Activated CD8-positive, alpha-beta memory T cell treated with anti-CD3 and anti-CD28 coated beads, Interleukin-2, amount 50 U/mL, for 4 hours (primary cell): ENCODE data around the gene KCNMA1.
"Not testable (repeated sequence)": the region's sequence is repeated elsewhere in the genome, so short reads cannot be mapped to it uniquely, and the experiment has no call there.

ENCODE experiments used
- DNase-seq: peaks from one replicate; pipeline ENCODE4 v3.0.0-alpha.2; 2020

Gene KCNMA1

DNA sequence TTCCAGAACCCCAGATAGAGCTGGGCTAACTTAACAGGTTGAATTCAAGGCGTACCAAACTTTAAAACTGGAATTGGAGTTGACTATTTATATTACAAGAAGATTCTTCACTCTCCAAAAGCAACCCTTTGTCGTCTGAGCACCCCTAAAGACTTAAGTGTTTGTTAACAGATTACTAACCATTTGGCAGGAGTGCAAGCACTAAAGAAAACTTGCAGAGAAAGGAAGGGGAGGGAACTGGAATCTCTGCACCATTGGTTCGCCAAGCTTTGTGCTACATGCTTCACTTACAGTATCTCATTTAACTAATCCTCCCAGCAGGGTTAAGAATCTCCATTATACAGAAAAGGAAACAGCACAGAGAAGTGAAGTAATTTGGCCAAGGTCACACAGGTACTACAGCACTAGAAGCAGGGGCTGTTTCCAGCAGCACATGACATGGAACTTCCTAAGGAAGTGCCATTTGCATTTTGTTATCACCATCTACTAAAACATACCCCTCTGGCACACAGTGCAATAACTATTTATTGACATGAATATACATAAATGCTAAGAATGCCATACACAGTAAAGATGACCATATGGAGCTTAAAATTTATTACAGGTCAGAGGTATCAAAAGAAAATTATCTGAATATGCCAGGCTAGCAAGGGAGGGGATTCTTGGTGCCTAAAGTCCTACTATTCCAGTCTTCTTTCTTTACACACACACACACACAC is 201.2 kb downstream of the KCNMA1 start:
- no peak for DNase-seq

- DNase-seq, result no peak
Observed at GRCh38 chr10:77433546-77433945, 204.1 kb downstream of the KCNMA1 start.

GRCh38 chr10:77431980-77432797 is 205.4 kb downstream of the KCNMA1 start:
- no peak for DNase-seq

DNA sequence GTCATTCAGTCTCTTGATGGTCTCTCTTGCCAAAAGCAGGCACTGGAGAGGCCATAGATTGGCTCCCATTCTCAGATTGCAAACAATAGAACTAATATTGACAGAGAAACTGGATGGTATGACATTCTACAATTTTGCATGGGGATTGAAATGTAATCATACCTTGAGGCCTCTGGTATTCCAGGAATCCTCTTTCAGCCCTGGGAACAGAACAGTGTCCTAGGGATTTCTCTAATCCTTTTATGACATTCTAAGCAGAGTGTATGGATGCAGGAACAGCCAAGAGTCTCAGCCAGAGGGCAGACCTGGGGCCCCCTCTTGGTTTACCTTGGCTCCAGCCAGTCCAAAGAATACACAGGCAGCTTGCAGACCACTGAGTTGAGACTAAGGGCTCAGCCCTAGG is 206.4 kb downstream of the KCNMA1 start:
- DNase-seq, result no peak

DNA sequence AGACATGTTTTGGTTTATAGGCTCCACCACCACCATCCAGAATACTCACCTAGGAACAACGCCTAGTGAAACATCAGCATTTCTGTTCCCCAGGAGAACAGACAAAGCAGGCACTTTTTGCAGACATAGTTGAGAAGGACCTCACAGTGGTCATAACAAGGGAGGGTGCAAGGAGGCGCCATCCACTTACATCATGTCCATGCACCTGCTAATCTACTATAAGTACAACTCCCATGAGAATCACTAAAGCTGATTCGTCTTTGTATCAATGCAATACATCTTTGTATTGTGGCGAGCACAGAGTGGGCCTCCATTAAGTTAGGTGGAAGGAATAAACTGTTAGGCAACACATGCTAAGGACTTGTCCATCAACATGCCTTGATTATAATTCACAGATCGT is 207.1 kb downstream of the KCNMA1 start:
- no peak for DNase-seq

DNA sequence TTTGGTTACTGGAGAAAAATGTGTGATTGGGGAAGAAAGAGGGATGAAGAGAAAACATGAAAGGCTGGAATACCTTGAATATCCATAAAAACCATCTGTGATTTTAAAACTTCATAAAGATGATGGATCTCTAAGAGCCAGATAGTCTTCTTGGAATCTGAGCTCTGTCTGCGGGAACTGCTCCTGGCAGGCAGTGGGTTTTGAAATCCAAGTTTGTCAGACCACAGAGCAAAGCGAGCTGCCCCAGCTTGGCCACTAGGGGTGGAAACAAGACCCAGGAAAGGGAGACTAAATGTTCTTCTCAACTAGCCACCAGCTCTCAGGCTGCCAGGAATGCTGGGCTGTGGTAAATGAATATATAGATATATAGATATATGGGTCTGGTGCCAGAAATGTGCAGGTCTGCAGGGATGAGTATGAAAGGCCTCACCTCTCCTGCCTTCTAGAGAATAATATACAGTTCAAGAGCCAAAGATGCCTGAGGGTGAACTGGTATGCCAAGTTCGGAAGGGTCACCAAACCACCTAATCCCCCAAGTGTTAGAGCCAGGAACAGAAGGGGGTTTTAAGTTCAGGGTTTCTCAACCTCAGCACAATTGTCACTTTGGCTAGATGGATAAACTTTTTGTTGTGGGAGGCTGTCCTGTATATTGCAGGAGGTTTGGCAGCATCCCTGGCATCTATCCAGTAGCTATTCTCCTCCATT is 208.8 kb downstream of the KCNMA1 start:
- no peak for DNase-seq

DNA sequence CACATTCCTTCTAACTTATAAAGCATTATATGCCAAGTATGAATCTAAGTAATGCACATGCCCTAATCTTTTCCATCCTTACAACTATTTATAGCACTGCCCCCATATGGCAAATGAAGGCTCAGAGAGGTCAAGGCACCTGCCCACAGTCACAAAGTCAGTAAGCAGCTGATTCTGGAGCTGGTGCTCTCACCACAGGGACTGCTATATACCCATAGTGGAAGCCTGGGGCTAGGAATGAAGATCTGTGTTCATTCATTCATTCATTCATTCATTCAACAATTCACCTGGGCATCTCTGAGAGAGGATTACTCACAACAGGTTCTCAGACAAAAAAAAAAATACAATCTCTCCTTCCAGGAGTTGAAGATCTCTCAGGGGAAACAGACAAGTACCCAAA is 213.4 kb downstream of the KCNMA1 start:
- no peak for DNase-seq

DNA sequence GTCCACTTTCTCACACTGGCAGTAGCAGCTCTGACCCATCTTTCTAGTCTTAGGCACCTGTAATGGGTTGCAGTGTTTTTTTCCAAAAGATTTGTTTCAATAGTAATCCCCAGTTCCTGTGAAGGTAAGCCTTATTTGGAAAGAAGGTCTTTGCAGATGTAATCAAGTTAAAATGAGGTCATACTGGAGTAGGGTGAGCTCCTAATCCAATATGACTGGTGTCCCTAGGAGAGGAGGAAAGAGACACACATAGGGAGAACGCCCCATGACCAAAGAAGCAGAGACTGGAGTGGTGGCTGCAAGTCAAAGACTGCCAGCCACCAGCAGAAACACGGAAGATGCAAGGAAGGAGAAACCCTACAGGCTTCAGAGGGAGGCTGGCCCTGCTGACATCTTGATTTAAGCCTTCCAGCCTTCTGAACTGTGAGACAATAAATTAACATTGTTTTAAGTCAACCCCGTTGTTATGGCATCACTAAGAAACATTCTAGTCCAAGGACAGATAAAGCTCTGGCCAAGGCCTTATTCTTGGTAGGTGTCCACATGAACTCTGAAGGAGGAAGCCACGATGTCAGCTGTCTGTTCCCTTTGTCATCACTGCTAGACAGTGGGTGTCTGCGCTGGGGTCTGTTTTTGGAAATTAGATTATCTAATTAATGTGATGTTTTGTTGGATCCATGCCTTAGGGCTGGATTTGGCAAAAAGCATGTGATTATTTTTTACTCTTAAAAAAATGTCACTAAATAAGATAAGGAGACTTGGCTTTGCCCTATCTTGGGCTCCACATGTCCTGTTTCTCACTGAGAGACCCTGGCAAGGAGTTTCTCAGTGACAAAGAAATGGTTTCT is 214.9 kb downstream of the KCNMA1 start:
- no peak for DNase-seq

DNA sequence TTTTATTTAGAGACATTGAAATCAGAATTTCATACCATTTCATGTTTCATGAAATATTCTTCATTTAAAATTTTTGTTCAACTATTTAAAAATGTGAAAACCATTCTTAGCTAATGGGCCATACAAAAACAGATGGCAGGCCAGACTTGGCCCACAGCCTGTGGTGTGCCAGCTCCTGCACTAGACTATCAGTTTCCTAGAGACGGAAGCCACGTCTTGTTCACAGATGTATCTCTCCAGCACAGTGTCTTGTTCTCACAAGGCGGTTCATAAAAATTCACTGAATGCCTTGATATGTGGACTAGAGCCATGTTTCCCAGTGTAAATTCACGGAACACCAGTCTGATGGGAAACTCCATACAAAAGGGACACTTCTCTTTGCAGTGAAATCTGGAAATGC is 216.0 kb downstream of the KCNMA1 start:
- DNase-seq, result no peak

GRCh38 chr10:77420947-77421523 is 216.6 kb downstream of the KCNMA1 start:
- DNase-seq, result no peak

DNA sequence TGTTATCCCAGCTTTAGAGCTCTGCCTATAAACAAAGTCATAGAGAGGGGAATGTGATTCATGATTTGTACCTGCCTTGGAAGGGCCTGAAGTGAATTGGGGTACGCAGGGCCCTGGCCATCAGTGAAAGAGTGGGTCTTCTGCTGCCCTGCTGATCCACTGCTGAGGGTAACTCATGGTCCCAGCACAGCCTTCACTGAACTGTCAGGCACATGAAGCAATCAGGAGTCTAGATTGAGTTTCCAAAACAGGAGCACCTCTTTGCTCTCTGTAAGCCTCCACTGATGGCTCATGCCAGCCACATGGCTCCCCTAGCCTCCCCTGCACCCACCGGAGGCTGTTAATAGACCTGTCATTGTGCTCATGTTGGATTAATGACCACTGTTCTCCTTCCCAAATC is 217.6 kb downstream of the KCNMA1 start:
- DNase-seq, result no peak

DNA sequence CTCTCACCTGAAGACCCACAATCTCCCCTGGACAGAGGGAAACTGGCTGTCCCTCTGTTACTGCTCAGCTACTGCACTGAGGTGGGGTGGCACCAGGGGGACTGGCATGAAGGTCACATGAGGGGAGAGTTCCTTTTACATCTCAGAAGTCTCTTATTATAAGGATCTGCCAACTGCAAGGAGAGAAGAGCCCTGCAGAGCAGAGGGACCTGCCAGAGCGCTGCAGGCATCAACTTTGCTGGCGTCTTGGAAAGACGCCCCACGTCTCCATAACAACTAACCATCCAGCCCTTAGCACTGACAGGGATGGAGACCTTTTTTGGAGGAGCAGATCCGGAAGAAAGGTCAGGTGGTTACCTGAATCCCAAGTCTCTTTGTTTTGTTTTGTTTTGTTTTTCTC is 218.6 kb downstream of the KCNMA1 start:
- DNase-seq, result no peak

GRCh38 chr10:77417806-77418640 is 219.6 kb downstream of the KCNMA1 start:
- DNase-seq, result no peak

GRCh38 chr10:77417359-77417758 is 220.2 kb downstream of the KCNMA1 start:
- no peak for DNase-seq

DNA sequence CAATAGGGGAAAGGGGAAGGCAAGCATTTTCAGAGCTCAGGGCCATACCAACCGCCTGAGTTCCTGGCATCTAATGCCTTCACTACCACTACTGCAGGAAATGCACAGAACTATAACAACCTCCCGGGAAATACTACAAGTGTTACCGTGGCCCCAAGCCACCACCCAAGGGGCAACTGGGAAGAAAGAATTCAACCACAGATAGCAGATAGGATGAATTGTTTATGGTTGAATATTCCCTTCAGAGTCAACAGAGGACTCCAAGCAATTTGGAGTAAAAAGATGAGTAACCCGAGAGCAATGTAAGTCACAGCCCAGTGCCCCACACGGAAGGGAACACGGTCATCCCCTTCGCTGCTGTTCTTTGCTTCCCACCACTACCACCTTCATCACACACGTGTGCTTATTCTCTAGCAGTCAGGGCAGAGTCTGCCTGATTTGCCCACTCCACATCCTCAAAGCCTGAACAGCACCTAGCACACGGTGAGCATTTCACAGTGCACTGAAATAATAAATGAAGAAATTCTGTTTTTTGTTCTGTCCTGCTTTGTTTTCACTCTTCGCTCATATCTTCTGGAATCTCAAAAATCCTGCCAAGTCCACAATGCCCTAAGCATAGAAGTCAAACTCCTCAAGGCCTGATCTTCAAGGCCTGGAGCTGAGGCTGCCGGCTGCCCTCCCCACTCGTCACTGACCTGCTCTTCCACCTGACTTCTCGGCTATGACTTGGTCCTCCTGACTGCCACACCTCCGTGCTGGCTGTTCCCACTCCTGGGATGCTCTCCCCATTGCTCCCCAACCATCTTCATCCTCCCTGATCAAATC is 221.1 kb downstream of the KCNMA1 start:
- DNase-seq, result no peak

DNA sequence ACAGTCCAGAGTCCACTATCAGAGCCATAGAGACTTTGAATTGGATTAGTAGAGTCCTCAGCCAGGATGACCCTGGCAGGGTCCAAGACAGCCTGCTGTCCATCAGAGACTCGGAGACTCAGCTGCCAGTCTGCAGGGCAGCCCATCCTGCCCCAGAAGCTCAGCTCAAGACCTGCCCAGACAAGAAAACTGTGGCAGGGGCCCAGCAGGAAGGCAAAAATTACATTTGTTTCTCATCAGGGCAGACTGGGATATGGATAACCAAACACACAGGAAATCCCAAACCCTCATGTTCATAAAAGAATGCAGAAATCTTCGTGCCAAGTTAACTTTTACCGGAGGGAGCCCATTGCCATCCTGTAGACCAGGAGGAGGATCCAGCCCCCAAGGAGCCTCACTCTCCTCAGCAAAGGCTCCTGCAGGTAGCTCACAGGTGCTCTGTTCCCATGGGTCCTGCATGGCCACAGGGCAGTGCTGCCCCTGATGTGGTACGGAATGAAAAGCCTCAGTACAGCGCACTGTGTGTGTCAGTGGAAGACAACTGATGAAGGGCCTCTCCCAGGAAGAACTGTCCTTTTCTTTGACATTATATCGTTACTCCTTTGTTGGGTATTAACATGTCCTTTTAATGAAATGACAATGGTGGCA is 222.2 kb downstream of the KCNMA1 start:
- no peak for DNase-seq

DNA sequence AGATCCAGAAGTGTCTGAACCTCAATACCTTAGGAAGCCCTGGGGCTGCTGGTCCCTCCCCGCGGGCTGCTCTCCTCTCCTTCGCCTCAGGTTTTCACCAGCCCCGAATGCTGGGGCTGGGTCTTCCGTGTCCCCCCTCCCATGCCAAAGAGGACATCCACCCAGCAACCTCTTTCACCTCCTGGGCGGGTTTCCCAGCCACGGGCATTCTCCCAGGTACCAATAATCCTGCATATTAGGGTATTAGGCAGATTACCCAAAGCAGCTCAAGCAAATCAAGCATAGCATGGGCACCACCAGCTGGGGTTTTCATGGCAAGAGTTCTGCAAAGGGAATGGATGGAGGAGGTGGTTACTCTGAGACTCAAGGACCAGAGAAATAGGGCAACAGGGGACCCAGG is 224.4 kb downstream of the KCNMA1 start:
- no peak for DNase-seq

DNA sequence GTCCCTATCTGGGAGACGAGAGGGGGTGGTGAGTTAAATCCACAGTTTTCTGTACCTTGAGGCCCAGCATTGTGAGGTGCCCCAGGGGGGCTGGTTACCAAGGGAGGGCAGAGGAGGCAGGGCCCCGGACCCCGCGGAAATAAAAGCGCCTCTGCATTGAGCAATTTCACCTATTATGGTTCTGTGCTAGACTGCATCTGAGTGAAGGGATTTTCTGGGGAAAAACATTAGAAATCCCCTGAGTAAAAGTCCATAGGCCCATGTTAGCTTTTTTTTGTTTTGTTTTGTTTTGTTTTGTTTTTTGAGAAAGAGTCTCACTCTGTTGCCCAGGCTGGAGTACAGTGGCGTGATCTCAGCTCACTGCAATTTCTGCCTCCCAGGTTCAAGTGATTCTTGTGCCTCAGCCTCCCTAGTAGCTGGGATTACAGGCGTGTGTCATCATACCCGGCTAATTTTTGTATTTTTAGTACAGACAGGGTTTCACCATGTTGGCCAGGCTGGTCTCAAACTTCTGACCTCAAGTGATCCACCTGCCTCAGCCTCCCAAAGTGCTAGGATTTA is 225.0 kb downstream of the KCNMA1 start:
- not testable (repeated sequence) for DNase-seq

DNA sequence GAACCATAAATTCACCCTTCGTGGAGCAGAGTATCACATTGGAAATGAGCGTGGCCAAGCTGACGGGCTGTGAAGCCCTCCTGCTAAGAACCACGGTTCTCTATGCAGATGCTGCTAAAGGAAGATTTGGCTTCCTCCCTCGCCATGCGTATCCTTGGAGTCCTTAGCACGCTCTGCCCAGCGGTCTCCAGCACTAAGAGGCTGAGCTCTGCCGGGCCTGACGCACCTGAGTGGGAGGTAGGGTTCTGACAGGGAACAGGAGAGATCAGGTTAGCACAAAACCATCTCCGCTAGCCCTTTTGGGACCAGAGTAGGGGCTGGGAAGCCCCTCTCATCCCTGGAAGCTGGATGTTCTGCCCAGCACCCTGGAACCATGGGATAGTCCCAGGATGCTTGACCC is 225.8 kb downstream of the KCNMA1 start:
- no peak for DNase-seq

GRCh38 chr10:77410523-77410922 is 227.1 kb downstream of the KCNMA1 start:
- no peak for DNase-seq
